Lower leg skin (tissue), 3 donors: Measurements from ENCODE around the gene KCNS3.

Experiments
- POLR2A ChIP-seq, 2 donors: fragments of 450-650 bp; IDR thresholded peaks; one replicate each; pipeline ENCODE4 v1.6.1; 2016 to 2017; ENCODE audit warnings: antibody characterized with exemption in 2 of 2, mild to moderate bottlenecking in 1 of 2, moderate library complexity in 1 of 2
- TF ChIP-seq, protein P1 (sequence below), 3 donors: fragments of 450-650 bp; IDR thresholded peaks; one replicate each; pipeline ENCODE4 v1.5.1; 2016; ENCODE audit warnings: antibody characterized with exemption in 3 of 3, mild to moderate bottlenecking in 3 of 3, moderate library complexity in 2 of 3

DNA sequence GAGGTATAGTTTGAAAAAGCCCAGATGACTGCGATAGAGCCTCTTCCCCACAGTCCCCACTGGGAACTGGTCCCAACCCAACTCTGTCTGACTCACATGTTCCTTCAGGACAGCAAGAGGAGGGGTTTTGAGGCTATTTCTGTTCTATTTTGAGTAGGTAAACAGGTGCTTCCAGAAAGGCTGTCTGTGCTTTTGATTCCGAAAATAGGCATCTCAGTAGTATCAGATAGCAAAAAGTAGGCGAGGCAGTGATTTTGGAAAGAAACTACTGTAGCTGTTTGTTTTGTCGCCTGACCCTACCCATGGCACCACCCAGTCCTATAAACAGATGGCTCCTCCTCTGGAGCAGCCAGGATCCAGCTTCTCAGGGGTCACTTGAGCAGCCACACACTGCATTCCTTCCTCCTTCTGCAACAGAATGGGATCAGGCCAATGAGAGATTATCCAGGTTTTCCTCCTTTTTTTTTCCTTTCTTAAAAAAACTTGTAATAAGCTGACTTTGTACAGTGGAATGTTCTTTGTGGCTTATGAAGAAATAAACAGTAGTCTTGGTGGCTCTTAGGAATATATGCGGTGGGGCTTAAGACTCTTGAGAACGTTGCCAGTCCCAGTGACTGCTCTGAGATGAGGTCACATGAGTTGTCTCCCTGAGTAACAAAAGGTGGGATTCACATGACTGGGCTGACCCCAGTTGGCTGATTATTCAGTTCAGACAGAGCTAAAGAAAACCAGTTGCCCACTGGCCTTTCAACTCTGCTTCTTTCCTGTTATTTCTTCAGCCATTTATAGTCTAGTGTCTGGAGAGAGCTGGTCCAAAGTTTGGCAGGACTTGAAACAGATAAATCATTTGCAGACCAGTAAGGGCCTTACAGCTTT, 98.6 kb downstream of the KCNS3 start:
- TF ChIP-seq, protein P1, sequence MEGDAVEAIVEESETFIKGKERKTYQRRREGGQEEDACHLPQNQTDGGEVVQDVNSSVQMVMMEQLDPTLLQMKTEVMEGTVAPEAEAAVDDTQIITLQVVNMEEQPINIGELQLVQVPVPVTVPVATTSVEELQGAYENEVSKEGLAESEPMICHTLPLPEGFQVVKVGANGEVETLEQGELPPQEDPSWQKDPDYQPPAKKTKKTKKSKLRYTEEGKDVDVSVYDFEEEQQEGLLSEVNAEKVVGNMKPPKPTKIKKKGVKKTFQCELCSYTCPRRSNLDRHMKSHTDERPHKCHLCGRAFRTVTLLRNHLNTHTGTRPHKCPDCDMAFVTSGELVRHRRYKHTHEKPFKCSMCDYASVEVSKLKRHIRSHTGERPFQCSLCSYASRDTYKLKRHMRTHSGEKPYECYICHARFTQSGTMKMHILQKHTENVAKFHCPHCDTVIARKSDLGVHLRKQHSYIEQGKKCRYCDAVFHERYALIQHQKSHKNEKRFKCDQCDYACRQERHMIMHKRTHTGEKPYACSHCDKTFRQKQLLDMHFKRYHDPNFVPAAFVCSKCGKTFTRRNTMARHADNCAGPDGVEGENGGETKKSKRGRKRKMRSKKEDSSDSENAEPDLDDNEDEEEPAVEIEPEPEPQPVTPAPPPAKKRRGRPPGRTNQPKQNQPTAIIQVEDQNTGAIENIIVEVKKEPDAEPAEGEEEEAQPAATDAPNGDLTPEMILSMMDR (IDR thresholded peaks at IDR 0.05) = no peak
- TF ChIP-seq POLR2A (IDR thresholded peaks at IDR 0.05) = no peak
